Brain microvascular endothelial cell (primary cell): Measurements from ENCODE around the gene GNB1L.
"Not testable (repeated sequence)": the region's sequence is repeated elsewhere in the genome, so short reads cannot be mapped to it uniquely, and the experiment has no call there.

ENCODE experiments used
- DNase-seq: peaks from one replicate; pipeline ENCODE4 v3.0.0-alpha.2; 2020
- H3K27ac ChIP-seq: fragments of 250-450 bp; sonication (Bioruptor Pico); 2 replicates; pipeline ENCODE4 v1.5.1; 2020; ENCODE audit warnings: mild to moderate bottlenecking, moderate library complexity
- H3K27me3 ChIP-seq: fragments of 250-450 bp; sonication (Bioruptor Pico); replicated peaks from 2 replicates; pipeline ENCODE4 v1.5.1; 2020; ENCODE audit warnings: mild to moderate bottlenecking
- H3K36me3 ChIP-seq: fragments of 250-450 bp; sonication (Bioruptor Pico); replicated peaks from 2 replicates; pipeline ENCODE4 v1.5.1; 2020; ENCODE audit warnings: mild to moderate bottlenecking
- H3K4me3 ChIP-seq: 2 replicates; pipeline ENCODE4 v1.5.1; 2011; ENCODE audit warnings: low read depth, mild to moderate bottlenecking, control low read depth, low read length, moderate library complexity
- CTCF ChIP-seq: IDR thresholded peaks from 2 replicates; pipeline ENCODE4 v1.5.1; 2011; ENCODE audit warnings: low read depth, mild to moderate bottlenecking, moderate library complexity, low read length, control low read depth, inconsistent platforms; ENCODE audit errors: missing control alignments
- in situ Hi-C: cut with HindIII; loops from 2 replicates; pipeline ENCODE4 v1.10.0; 2017; ENCODE audit warnings: low sequenced_read_pairs, low pct_ligation_motif_present

The GNB1L gene

GRCh38 chr22:19836512-19836911, 18.2 kb downstream of the GNB1L start:
- in situ Hi-C loops, result no loop called here
- no peaks in the 10 kb centered on the region for H3K36me3 ChIP-seq
- no peak for DNase-seq
- no peak overlapping the region for H3K27ac ChIP-seq
- H3K4me3 ChIP-seq, result no peak overlapping the region
- H3K27me3 ChIP-seq, result no peaks in the 10 kb centered on the region
- no peak for TF ChIP-seq CTCF

GRCh38 chr22:19834599-19834998, 20.1 kb downstream of the GNB1L start:
- Histone ChIP-seq H3K36me3 (no peaks in the 10 kb centered on the region), H3K4me3 (no peak overlapping the region), H3K27ac (no peak overlapping the region), H3K27me3 (no peaks in the 10 kb centered on the region)
- in situ Hi-C loops, result no loop called here
- TF ChIP-seq CTCF, result no peak
- DNase-seq, result no peak

- in situ Hi-C loops, H3K4me3 ChIP-seq: not testable (repeated sequence)
Measured at GRCh38 chr22:19833327-19833726, 21.3 kb downstream of the GNB1L start.

GRCh38 chr22:19832476-19833108, 22.1 kb downstream of the GNB1L start:
- Histone ChIP-seq H3K27me3 (no peaks in the 10 kb centered on the region), H3K36me3 (no peaks in the 10 kb centered on the region), H3K27ac (no peak overlapping the region), H3K4me3 (no peak overlapping the region)
- DNase-seq, result no peak
- no peak for TF ChIP-seq CTCF
- in situ Hi-C loops, result no loop called here

More at GRCh38 chr22:19833327-19833726, 21.3 kb downstream of the GNB1L start:
- not testable (repeated sequence) for H3K27me3 ChIP-seq, H3K36me3 ChIP-seq, DNase-seq, H3K27ac ChIP-seq

- H3K4me3 ChIP-seq, in situ Hi-C loops, H3K36me3 ChIP-seq, H3K27me3 ChIP-seq, DNase-seq, H3K27ac ChIP-seq: not testable (repeated sequence)
Measured at GRCh38 chr22:19831979-19832378, 22.7 kb downstream of the GNB1L start.

- Histone ChIP-seq H3K27ac (no peak overlapping the region), H3K27me3 (no peaks in the 10 kb centered on the region), H3K36me3 (no peaks in the 10 kb centered on the region), H3K4me3 (no peak overlapping the region)
- DNase-seq, result no peak
- in situ Hi-C loops, result no loop called here
- no peak for TF ChIP-seq CTCF
Measured at GRCh38 chr22:19831016-19831415, 23.7 kb downstream of the GNB1L start.

- Histone ChIP-seq H3K4me3 (no peak overlapping the region), H3K27ac (no peak overlapping the region), H3K27me3 (no peaks in the 10 kb centered on the region), H3K36me3 (no peaks in the 10 kb centered on the region)
- DNase-seq, result no peak
- no peak for TF ChIP-seq CTCF
- in situ Hi-C loops, result no loop called here
Measured at GRCh38 chr22:19828035-19828401, 26.7 kb downstream of the GNB1L start.
